GM19452 (cell line): ENCODE results near the gene ZNF425.
A peak's percentile ranks its signal among the peaks of the same experiment; 100 is the strongest.
"Not testable (repeated sequence)": the region's sequence is repeated elsewhere in the genome, so short reads cannot be mapped to it uniquely, and the experiment has no call there.

Source experiments
- ATAC-seq: cut with Tn5 transposase; IDR thresholded peaks from one replicate; pipeline ENCODE4 v1.9.1; 2021; ENCODE audit not compliant: unreplicated experiment

Gene ZNF425

DNA sequence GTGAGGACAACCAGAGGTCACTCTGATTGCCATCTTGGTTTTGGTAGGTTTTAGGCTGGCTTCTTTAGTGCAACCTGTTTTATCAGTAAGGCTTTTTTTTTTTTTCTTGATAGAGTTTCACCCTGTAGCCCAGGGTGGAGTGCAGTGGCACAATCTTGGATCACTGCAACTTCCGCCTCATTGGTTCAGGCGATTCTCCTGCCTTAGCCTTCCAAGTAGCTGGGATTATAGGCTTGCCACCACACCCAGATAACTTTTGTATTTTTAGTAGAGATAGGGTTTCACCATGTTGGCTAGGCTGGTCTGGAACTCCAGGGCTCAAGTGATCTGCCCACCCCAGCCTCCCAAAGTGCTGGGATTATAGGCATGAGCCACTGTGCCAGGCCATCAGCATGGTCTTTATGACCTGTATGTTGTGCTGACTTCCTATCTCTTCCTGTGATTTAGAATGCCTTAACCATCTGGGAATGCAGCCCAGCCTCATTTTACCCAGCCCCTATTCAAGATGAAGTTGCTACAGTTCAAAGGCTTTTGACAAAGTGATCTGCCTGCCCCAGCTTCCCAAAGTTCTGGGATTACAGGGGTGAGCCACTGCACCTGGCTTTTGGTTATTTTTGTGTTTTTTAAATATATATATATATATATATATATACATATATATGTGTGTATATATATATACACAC, 7.0 kb upstream of the ZNF425 start:
- ATAC-seq, result no peak

DNA sequence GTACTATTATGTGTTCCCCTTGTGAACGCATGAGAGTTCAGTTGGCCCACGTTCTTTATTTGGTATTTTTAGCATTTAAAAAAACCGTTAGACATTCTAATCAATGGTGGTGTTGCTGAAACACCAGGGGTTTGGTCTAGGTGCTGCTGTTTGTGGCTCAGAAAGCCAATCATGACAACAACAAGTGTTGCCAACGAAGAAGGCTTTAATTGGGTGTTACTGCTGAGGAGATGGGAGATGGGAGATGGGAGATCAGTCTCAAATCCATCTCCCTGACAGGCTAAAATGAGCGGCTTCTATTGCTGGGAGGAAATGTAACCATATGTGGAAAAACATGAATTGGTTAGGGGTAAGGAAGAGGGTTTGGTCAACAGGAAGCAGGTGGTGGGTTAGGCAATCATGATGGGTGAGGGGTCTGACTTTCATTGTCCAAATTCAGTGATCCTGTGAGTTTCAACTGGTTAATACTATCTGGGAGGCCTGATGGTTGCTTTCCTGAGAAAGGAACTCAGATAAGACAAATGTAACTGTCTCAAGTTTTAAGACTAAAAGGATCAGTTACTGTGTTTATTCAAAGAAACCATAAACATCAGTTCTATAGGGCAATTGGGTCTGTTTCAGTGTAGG, 4.6 kb upstream of the ZNF425 start:
- ATAC-seq, result no peak

DNA sequence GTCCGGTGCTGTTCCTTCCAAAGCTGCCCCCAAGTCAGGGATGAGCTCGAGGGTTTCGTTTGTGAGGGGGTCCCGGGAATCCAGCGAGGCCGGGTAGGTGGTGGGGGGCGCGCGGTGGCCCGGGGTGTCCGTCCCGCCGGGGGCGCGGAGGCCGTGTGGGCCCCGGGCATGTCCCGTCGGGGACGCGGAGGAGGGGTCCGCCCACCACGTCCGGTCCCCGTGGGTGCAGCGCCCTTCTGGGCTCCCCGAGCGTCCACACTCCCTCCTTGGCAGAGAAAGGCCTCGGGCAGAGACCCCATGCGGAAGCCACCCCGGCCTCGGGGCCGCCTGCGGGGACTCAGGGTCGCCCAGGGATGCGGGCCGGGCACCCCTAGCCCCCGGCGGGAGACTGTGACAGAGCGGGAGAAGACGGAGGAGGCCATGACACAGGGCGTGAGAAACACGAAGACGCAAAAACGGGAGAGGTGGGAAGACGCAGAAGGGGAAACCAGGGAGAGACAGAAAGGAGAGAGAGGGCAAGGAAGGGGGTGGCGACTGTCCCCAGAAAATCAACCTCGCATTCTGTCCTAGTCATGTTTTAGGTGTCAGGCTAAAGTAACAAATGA, 640 bp upstream of the ZNF425 start:
- ATAC-seq, result peak; percentile 50

DNA sequence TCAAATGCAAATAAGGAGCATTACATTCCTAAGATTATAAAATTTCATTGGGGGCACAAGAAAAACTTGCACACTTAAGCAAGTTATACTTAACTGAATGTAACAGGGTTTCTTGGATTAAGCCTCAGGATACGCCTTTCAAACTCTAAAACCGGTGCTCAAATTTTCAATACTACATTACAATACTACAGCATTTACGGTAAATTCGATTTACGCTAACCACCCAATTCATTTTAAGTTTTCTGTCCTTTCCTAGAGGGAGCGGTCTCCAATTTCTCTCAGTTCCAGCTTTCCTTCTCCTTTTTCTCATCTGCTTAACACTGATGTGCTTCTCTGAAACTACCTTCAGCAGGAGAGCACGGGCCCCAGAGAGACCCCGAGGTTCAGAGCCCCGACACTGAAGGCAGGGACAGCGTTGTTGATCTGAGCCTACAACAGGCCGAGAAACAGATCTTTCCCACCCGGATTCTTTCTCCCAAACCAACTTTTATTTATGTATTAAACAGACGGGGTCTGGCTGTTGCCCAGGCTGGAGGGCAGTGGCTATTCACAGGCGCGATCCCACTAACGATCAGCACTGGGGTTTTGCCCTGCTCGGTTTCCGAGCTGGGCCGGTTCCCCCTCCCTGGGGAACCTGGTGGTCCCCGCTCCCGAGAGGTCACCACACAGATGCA, 798 bp downstream of the ZNF425 start:
- ATAC-seq, result no peak

DNA sequence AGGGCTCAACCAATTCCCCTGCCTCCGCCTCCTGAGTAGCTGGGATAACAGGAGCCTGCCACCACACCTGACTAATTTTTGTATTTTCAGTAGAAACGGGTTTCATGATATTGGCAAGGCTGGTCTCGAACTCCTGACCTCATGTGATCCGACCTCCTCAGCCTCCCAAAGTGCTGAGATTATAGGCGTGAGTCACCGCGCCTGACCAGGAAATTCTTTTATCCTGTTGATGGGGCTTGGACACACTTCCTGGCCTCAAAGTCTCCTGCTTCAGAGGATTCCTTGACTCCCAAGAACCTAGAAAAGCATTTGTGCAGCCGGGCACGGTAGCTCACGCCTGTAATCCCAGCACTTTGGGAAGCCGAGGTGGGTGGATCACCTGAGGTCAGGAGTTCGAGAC, 16.2 kb downstream of the ZNF425 start:
- ATAC-seq, result no peak

DNA sequence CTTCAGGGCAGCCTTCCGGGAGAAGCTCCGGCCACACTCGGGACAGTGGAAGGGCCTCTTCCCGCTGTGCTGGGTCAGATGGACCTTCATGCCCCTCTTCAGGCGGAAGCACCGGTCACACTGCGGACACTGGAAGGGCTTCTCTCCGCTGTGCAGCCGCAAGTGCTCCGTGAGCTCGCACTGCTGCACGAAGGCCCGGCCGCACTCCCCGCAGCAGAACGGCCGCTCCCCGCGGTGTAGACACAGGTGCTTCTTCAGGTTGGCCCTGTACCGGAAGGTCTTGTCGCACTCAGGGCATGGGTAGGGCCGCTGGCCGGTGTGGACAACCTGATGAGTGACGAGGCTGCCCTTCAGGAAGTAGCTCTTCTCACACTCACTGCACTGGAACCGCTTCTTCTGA, 21.4 kb downstream of the ZNF425 start:
- ATAC-seq, result no peak

DNA sequence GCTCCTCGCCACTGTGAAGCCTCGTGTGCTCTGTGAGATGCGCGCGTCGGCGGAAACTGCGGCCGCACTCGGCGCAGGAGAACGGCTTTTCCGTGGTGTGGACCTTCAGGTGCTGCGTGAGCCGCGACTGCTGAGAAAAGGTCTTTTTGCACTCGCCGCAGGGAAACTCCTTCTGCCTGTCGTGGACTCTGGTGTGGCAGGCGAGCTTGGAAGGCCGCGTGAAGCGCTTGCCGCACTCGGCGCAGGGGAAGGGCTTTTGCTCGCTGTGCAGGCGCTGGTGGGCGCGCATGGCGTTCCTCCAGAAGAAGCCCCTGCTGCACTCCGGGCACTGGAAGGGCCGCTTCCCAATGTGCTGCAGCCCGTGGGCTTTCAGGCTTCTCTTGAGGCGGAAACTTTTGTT, 21.9 kb downstream of the ZNF425 start:
- no peak for ATAC-seq

DNA sequence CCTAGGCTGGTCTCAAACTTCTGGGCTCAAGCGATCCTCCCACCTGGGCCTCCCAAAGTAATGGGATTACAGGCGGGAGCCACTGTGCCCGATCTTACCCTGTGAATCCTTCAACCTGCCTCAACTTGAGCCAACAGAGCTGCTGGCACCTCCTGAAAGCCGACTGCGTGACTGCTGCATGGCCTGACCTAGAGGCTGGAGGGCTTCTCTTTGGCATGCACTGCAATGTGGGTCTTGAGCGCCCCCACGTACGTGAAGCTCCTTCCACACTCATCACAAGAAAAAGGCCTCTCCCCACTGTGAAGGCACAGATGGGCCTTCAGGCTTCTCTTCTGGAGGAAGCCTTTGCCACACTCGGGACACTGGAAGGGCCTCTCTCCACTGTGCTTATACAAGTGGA, 22.7 kb downstream of the ZNF425 start:
- ATAC-seq, result no peak

DNA sequence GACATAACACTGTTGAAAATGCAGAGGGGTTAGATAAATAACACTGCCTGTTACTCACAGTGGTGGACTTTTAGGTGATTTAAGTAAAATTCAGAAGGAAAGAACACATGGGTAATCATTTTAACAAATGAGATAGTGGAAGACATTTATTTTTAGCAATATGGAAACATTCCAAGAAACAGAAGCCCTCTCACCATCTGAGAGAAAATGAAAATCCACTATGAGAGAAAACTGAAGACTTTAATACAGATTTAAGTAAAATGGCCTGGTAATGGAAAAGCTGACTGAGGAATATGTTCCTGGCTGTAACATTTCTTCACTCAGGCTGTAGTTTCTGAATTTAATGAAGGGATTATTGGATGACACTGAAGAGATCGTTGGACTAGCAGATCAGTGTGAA, 23.5 kb downstream of the ZNF425 start:
- no peak for ATAC-seq

DNA sequence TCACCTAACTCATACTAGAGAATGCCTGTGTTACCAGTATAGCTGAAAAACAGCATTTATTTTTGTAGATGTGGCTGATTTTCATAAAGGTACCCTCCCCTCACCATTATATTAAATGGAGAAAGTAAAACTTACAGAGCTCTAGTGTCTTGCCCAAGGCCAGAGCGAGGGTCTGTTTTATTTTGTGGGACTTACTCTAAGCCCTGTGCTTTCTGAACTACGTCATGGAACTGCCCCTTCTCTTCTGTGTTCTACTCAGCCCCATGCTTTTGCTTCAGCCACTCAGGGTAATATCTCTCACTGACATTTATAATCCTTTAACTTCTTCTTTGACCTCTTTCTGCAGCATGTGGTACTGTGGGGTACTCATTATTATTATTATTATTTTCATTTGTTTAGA, 25.3 kb downstream of the ZNF425 start:
- no peak for ATAC-seq

DNA sequence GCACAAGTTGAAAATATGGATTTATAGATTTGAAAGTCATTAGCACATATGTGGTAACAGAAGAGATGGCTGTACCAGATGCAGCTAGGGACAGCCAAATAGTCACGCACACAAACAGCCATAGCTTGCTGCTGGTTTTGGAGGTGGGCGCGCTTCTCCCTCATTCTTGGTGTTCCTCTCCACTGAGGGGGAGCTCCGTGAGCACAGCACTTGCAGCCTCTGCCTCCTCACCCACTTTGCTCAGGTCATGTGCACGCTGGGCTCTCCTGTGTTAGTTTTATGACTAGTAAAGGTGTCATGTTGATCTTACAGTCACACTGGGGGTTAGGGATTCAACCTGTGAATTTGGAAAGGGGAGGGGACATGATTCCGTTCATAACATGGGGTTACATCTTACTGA, 27.1 kb downstream of the ZNF425 start:
- no peak for ATAC-seq

DNA sequence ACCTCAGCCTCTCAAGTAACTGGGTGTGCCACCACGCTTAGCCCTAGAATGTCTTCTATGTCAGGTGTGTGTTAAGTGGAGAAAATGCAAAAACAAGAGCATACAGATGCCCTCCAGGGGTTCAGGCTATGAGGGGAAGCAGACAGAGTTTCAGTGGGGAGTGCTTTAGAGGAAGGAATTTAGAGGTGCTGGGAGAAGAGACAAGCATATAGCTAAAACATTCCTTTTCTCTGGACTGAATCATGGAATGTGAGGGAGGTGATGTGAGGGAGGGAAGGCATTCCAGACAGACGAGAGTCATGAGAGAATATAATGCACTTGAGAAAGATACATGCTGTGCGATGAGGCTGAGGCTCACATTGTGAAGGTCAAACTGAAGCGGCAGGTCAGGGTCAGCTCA, 29.0 kb downstream of the ZNF425 start:
- no peak for ATAC-seq

DNA sequence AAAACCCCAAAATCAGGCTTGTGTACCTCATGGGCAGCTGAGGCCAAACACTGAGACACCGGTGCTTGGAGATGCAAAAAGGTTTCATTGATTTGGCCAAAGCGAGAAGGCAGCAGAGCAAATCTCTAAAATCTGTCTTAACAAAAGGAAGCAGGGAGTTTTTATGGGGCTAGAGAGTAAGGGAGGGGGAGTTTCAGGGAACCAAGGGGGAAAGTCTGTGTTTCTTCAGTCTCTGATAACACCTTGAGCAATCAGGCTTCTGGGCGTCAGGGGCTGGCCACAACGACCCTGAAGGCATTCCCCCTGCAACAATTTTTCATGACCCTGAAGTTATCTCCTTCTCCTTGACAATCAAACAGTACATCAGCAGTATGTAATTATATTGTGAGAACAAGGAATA, 32.9 kb downstream of the ZNF425 start:
- no peak for ATAC-seq

DNA sequence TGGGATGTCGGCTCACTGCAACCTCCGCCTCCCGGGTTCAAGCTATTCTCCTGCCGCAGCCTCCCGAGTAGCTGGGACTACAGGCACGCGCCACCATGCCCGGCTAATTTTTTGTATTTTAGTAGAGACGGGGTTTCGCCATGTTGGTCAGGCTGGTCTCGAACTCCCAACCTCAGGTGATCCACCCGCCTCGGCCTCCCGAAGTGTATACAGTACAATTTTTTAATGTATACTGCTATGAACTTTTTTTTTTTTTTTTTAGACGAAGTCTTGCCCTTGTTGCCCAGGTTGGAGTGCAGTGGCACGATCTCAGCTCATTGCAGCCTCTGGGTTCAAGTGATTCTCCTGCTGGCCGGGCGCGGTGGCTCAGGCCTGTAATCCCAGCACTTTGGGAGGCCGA, 33.9 kb downstream of the ZNF425 start:
- not testable (repeated sequence) for ATAC-seq

DNA sequence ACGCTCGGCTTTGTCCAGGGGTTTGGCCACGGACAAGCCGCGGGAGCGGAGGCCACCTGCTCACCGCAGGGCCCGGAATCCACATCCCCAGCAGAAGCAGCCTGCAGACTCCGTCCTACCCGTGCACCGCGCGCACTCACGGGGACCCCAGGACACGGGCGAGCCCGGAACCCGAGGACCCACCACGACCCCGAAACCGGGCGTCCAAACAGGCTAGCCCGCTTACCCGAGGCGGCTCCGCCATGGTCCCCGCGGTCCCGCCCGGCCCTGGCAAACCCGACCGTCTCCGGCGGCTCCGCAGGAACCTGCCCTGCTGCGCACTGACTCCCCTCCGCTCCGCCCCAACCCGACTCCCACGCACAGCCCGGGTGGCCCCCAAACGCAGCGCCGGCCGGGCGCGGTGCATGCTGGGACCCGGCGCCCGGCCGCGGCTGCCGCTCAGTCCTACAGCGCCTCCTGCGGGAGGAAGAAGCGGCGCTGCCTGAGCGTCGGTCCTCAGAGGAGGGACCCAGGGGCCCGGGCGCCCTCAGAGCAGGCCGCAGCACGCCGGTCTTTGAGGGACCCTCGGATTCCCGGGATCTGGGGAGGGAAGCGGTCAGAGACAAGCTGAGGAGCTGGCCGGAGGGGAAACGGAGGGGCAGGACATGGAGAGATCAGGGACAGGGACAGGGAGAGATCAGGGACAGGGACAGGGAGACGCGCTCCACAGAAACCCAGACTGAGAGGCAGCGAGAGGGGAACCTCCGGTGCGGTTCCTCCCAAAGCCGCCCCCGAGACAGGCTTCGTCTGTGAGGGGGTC, 35.5 kb downstream of the ZNF425 start, which contains the start of gene ZNF786:
ZNF786 (minus strand) TSS at position 322 of the 799 bp plus-strand sequence; CDS start at position 244, 78 bp downstream.
- peak; percentile 87 for ATAC-seq

DNA sequence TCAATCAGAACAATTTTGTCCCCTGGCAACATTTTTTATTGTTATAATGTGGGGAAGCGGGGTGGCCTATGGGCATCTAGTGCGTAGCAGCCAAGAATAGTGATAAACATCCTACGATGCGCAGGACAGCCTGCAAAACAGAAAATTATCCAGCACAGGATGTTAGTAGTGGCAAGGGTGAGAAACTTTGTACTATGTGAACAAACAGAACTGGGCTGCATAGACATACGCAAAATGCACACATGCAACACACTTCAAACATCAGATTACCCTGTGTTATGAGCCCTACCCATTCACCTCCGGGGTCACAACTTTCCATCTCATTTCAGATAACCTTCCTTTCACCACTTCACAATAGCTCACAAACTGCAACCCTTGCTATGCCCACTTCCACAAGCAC, 38.7 kb downstream of the ZNF425 start:
- ATAC-seq, result no peak

DNA sequence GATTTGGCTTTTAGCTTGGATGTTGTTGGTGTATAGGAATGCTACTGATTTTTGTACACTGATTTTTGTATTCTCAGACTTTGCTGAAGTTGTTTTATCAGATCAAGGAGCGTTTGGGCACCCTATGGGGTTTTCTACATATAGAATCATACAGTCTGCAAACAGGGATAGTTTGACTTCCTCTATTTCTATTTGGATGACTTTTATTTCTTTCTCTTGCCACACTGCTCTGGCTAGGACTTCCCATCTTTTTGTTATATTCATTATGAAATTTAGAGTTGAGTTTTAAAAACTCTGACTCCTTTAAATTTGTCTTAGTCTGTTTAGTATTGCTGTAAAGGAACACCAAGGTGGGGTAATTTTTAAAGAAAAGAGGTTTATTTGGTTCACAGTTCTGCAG, 40.3 kb downstream of the ZNF425 start:
- no peak for ATAC-seq

DNA sequence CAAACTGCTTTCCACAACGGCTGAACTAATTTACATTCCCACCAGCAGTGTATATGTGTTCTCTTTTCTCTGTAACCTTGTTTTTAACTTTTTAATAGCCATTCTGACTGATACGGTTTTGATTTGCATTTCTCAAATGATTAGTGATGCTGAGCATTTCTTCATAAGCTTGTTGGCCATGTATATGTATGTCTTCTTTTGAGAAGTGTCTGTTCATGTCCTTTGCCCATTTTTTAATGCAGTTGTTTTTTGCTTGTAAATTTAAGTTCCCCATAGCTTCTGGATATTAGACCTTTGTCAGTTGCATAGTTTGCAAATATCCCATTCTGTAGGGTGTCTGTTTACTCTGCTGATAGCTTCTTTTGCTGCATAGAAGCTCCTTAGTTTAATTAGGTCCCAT, 41.7 kb downstream of the ZNF425 start:
- ATAC-seq, result no peak

DNA sequence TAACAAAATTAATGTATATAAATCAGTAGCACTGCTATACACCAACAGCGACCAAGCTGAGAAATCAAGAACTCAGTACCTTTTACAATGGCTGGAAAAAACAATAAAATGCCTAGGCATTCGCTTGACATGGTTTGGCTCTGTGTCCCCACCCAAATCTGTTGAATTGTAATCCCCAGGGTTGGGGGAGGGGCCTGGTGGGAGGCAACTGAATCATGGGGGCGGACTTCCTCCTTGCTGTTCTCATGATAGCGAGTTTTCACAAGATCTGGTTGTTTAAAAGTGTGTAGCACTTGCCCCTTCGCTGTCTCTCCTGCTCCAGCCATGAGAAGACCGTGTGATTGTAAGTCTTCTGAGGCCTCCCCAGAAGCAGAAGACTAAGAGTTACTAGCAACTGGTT, 44.2 kb downstream of the ZNF425 start:
- ATAC-seq, result no peak

DNA sequence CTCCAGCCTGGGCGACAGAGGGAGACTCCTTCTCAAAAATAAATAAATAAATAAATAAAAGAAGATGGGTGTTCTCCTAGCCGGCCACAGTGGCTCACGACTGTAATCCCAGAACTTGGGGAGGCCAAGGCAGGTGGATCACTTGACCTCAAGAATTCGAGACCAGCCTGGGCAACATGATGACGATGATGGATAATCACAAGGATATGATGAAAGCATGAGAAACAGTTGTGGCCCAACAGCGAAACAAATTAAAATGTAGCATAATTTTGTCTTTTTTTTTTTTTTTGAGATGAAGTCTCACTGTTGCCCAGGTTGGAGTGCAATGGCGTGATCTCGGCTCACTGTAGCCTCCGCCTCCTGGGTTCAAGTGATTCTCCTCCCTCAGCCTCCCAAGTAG, 48.5 kb downstream of the ZNF425 start:
- no peak for ATAC-seq

DNA sequence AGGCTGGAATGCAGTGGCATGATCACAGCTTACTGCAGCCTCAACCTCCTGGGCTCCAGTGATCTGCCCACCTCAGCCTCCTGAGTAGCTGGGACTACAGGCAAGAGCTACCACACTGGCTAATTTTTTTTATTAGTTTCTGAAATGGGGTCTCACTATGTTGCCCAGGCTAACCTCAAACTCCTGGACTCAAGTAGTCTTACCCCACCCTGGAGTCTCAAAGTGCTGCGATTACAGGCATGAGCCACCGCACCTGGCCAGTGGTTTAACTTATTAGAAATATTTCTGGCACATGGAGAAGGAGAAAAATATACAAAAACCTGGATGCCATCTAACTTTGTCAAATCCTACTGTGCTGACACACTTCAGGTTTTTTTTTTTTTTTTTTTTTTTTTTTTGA, 50.8 kb downstream of the ZNF425 start:
- no peak for ATAC-seq
